Neural crest cell (in vitro differentiated cells): ENCODE results near the gene PCDHGC3. TPM values are rescaled to one million over a fixed set of nuclear protein-coding genes. Genes with fewer than 3 reads are reported as not detected.

ENCODE experiments used
- DNase-seq: peaks from one replicate; pipeline ENCODE4 v3.0.0; 2021; ENCODE audit warnings: low read depth, mixed read lengths, low spot score
- H3K27ac Mint-ChIP-seq: one replicate; pipeline ENCODE4 v1.8.0; 2021; ENCODE audit warnings: mild to moderate bottlenecking, mixed read lengths; ENCODE audit not compliant: unreplicated experiment
- H3K27me3 Mint-ChIP-seq: 2 replicates; pipeline ENCODE4 v1.8.0; 2021; ENCODE audit warnings: low read depth, mild to moderate bottlenecking, mixed read lengths
- H3K36me3 Mint-ChIP-seq: 2 replicates; pipeline ENCODE4 v1.8.0; 2021; ENCODE audit warnings: low read depth, mild to moderate bottlenecking, mixed read lengths
- H3K4me1 Mint-ChIP-seq: 2 replicates; pipeline ENCODE4 v1.8.0; 2021; ENCODE audit warnings: mixed read lengths
- H3K4me3 Mint-ChIP-seq: one replicate; pipeline ENCODE4 v1.8.0; 2021; ENCODE audit warnings: mild to moderate bottlenecking, mixed read lengths
- H3K9me3 Mint-ChIP-seq: 2 replicates; pipeline ENCODE4 v1.8.0; 2021; ENCODE audit warnings: mixed read lengths
- CTCF ChIP-seq: fragments of 200-600 bp; sonication (generic); conservative IDR thresholded peaks from 2 replicates; pipeline ENCODE4 v1.5.0; 2021; ENCODE audit warnings: antibody characterized with exemption, mild to moderate bottlenecking
- total RNA-seq: library from RNA; stranded (reverse); gene quantifications from 2 replicates; pipeline ENCODE4 v1.2.1, GENCODE V29; 2021

The PCDHGC3 gene
- total RNA-seq, 1 donor from 2014 or later: 107 TPM

- no peak for TF ChIP-seq CTCF
- H3K4me1 Mint-ChIP-seq: no peaks in the 10 kb centered on the region
- H3K27ac Mint-ChIP-seq: no peak overlapping the region
- H3K4me3 Mint-ChIP-seq: no peak overlapping the region
- H3K9me3 Mint-ChIP-seq: peaks cover 14% of the 10 kb centered on the region
- DNase-seq: no peak
- H3K27me3 Mint-ChIP-seq: no peaks in the 10 kb centered on the region
- peaks cover 64% of the 10 kb centered on the region for H3K36me3 Mint-ChIP-seq
Measured at GRCh38 chr5:141434006-141434405, 41.8 kb upstream of the PCDHGC3 start.

GRCh38 chr5:141437221-141437620 is 38.5 kb upstream of the PCDHGC3 start:
- Mint-ChIP-seq H3K9me3 (peaks cover 11% of the 10 kb centered on the region), H3K27ac (no peak overlapping the region), H3K4me1 (no peaks in the 10 kb centered on the region), H3K36me3 (peaks cover 65% of the 10 kb centered on the region), H3K4me3 (no peak overlapping the region), H3K27me3 (no peaks in the 10 kb centered on the region)
- TF ChIP-seq CTCF: no peak
- no peak for DNase-seq

GRCh38 chr5:141439411-141440141 is 36.2 kb upstream of the PCDHGC3 start:
- no peak for TF ChIP-seq CTCF
- no peaks in the 10 kb centered on the region for H3K27me3 Mint-ChIP-seq
- no peak for DNase-seq
- peaks cover 14% of the 10 kb centered on the region for H3K9me3 Mint-ChIP-seq
- no peaks in the 10 kb centered on the region for H3K4me1 Mint-ChIP-seq
- H3K36me3 Mint-ChIP-seq: peaks cover 63% of the 10 kb centered on the region
- no peak overlapping the region for H3K4me3 Mint-ChIP-seq
- no peak overlapping the region for H3K27ac Mint-ChIP-seq

- H3K27ac Mint-ChIP-seq: no peak overlapping the region
- H3K27me3 Mint-ChIP-seq: no peaks in the 10 kb centered on the region
- no peak for DNase-seq
- no peak for TF ChIP-seq CTCF
- no peaks in the 10 kb centered on the region for H3K4me1 Mint-ChIP-seq
- H3K36me3 Mint-ChIP-seq: peaks cover 62% of the 10 kb centered on the region
- H3K9me3 Mint-ChIP-seq: peaks cover 14% of the 10 kb centered on the region
- no peak overlapping the region for H3K4me3 Mint-ChIP-seq
Measured at GRCh38 chr5:141440341-141440740, 35.4 kb upstream of the PCDHGC3 start.

- Mint-ChIP-seq H3K4me3 (no peak overlapping the region), H3K27me3 (no peaks in the 10 kb centered on the region), H3K27ac (no peak overlapping the region), H3K36me3 (peaks cover 61% of the 10 kb centered on the region), H3K4me1 (no peaks in the 10 kb centered on the region), H3K9me3 (peaks cover 18% of the 10 kb centered on the region)
- TF ChIP-seq CTCF: no peak
- no peak for DNase-seq
Measured at GRCh38 chr5:141441571-141442170, 34.1 kb upstream of the PCDHGC3 start.
